ENCODE data around the gene SPI1.

The SPI1 gene

DNA sequence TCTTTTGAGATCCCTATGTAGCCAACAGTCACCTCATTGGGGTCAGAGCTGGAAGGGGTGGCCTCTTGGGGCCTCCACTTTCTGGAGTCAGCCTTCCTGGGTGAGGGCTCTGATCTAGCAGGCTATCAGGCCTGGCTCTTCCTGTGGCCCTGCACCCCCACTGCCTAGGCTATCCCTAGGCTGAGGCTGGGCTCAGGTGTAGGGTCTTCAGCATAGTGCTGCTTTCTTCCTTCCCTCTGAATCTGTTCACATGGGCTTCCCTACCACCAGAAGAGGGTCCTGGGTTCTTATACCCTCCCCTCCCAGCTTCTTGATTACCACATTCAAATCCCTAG, 456 bp upstream of the SPI1 start:
- Histone ChIP-seq H3K36me3 (ENCODE audit: control insufficient read depth in 4 of 4, insufficient read depth in 4 of 4, low read length in 3 of 4) (peaks cover 7 to 39% (median 25%) of the 10 kb centered on the region in 4 experiments), H3K4me3 (ENCODE audit: control insufficient read depth in 1 of 7, extremely low read depth in 1 of 7, insufficient read depth in 4 of 7, low read depth in 2 of 7, low read length in 6 of 7) (peak overlapping the region in 5 of 7 experiments; percentile 73 to 93 (median 80)), H3K27me3 (replicated peaks in 2 of 5; ENCODE audit: control insufficient read depth in 4 of 5, insufficient read depth in 5 of 5, low read length in 4 of 5) (no peaks in the 10 kb centered on the region), H3K27ac (ENCODE audit: insufficient read depth in 1 of 2, low read depth in 1 of 2, low read length in 2 of 2, poor library complexity in 1 of 2, severe bottlenecking in 2 of 2) (peak overlapping the region; percentile 92 to 95), H3K4me1 (ENCODE audit: control extremely low read depth in 1 of 4, control insufficient read depth in 4 of 4, insufficient read depth in 4 of 4, low read length in 3 of 4) (peaks cover 3 to 60% (median 55%) of the 10 kb centered on the region in 4 experiments), H3K9me3 (ENCODE audit: control extremely low read depth in 1 of 5, control insufficient read depth in 4 of 5, insufficient read depth in 2 of 5, low read depth in 1 of 5, low read length in 4 of 5) (no peaks in the 10 kb centered on the region)
- no peak for DNase-seq
- ChIA-PET POLR2A (interaction anchor here (0.5 to 3.7 kb wide), 11 partner anchors 9 to 1035 kb away, joined by 3 to 68 read pairs (median 6); partner anchors contain the start of genes PSMC3 and SLC39A13), CTCF (interaction anchor here (0.6 to 8.2 kb wide), 9 partner anchors 12 to 141 kb away, joined by 4 to 136 read pairs (median 9); partner anchors contain the start of gene SLC39A13)

DNA sequence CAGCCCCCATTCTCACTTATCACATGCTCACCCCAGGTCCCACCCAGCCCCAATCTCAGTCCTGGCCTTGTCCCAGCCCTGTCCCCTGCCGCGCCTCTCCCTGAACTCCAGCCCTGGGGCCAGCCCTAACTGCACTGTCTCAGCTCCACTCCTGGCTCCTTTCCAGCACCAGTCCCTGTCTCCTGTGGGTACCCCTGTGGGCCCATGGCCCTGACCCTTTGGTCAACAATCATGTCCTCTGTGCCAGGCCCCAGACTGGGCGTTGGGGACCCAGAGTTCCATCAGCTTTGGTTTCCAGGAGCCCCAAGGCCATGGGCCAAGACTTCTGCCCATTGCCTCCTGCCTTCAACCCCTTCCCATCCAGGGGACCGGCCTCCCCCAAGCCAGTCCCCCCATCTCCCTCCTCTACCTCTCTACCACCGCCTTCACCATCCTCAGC, 757 bp downstream of the SPI1 start:
- H3K36me3 ChIP-seq (ENCODE audit: control insufficient read depth in 4 of 4, insufficient read depth in 4 of 4, low read length in 3 of 4): peaks cover 8 to 38% (median 27%) of the 10 kb centered on the region in 4 experiments
- POLR2A ChIA-PET: interaction anchor here (1.1 to 3.7 kb wide), 8 partner anchors 8 to 30 kb away, joined by 3 to 68 read pairs (median 9); partner anchors contain the start of gene SLC39A13
- H3K9me3 ChIP-seq (ENCODE audit: control extremely low read depth in 1 of 5, control insufficient read depth in 4 of 5, insufficient read depth in 2 of 5, low read depth in 1 of 5, low read length in 4 of 5): no peaks in the 10 kb centered on the region
- WGBS (ENCODE audit: insufficient coverage): 0% methylated on average over 4 of the region's 5 CpGs
- no peaks in the 10 kb centered on the region for H3K27me3 ChIP-seq (replicated peaks in 2 of 5; ENCODE audit: control insufficient read depth in 4 of 5, insufficient read depth in 5 of 5, low read length in 4 of 5)
- peak overlapping the region; percentile 68 to 93 (median 78) for H3K4me3 ChIP-seq (ENCODE audit: control insufficient read depth in 1 of 7, extremely low read depth in 1 of 7, insufficient read depth in 4 of 7, low read depth in 2 of 7, low read length in 6 of 7)
- H3K27ac ChIP-seq (ENCODE audit: insufficient read depth in 1 of 2, low read depth in 1 of 2, low read length in 2 of 2, poor library complexity in 1 of 2, severe bottlenecking in 2 of 2): peak overlapping the region; percentile 92 to 95
- CTCF ChIA-PET: interaction anchor here (0.6 to 8.2 kb wide), 12 partner anchors 8 to 157 kb away, joined by 3 to 136 read pairs (median 9); partner anchors contain the start of gene SLC39A13
- DNase-seq: peak in 1 of 3 donors; percentile 27
- H3K4me1 ChIP-seq (ENCODE audit: control extremely low read depth in 1 of 4, control insufficient read depth in 4 of 4, insufficient read depth in 4 of 4, low read length in 3 of 4): peaks cover 3 to 61% (median 56%) of the 10 kb centered on the region in 4 experiments

DNA sequence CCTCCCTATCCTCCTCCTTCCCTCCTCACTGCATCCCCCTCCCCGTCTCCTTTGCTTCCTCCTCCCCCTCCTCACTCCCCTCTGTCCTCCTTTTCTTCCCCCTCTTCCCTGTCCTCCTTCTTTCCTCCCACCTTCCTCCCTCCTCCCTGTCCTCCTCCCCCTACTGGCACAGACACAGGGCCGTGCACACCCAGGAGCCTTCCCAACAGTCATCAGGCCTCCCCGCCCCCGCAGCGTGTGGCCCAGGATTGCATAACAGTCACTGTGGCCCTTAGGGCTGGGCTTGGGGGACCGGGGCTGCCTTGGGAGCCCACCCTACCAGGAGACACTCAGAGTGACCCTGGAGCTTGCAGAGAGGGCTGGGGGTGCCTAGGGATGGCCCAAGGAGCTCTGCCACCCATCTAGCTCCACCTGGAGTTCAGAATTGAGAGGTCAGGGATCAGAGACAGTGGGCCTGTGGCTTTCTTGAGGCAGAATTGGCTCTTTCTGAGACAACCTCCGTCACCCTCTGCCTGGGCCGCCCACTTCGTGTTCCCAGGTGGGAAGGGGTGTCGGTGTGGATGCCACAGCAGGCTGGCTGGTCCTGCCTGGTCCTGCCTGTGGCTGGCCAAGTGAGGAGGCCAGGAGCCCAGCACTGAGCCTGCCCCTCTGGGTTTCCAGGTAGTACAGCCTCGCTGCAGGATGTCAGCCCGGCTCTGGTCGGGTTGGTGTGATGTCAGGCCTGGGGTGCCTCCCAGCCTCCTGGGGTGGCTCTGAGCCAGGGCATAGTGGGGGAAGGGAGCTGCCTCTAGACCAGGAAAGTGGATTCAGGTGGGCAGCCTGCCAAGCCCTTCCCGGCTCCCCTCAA, 1.6 kb downstream of the SPI1 start:
- CTCF ChIA-PET: interaction anchor here (0.6 to 8.2 kb wide), 11 partner anchors 8 to 158 kb away, joined by 3 to 136 read pairs (median 9); partner anchors contain the start of gene SLC39A13
- Histone ChIP-seq H3K36me3 (ENCODE audit: control insufficient read depth in 4 of 4, insufficient read depth in 4 of 4, low read length in 3 of 4) (peaks cover 9 to 39% (median 28%) of the 10 kb centered on the region in 4 experiments), H3K27me3 (replicated peaks in 2 of 5; ENCODE audit: control insufficient read depth in 4 of 5, insufficient read depth in 5 of 5, low read length in 4 of 5) (no peaks in the 10 kb centered on the region), H3K27ac (ENCODE audit: insufficient read depth in 1 of 2, low read depth in 1 of 2, low read length in 2 of 2, poor library complexity in 1 of 2, severe bottlenecking in 2 of 2) (peak overlapping the region; percentile 92 to 95), H3K9me3 (ENCODE audit: control extremely low read depth in 1 of 5, control insufficient read depth in 4 of 5, insufficient read depth in 2 of 5, low read depth in 1 of 5, low read length in 4 of 5) (no peaks in the 10 kb centered on the region), H3K4me3 (ENCODE audit: control insufficient read depth in 1 of 7, extremely low read depth in 1 of 7, insufficient read depth in 4 of 7, low read depth in 2 of 7, low read length in 6 of 7) (peak overlapping the region; percentile 68 to 93 (median 78)), H3K4me1 (ENCODE audit: control extremely low read depth in 1 of 4, control insufficient read depth in 4 of 4, insufficient read depth in 4 of 4, low read length in 3 of 4) (peaks cover 3 to 61% (median 56%) of the 10 kb centered on the region in 4 experiments)
- peak in 1 of 3 donors; percentile 45 for DNase-seq
- POLR2A ChIA-PET: interaction anchor here (0.5 to 3.7 kb wide), 10 partner anchors 14 to 105 kb away, joined by 3 to 68 read pairs (median 4); partner anchors contain the start of gene SLC39A13
- WGBS (ENCODE audit: insufficient coverage): 5% methylated on average over 8 of the region's 14 CpGs

DNA sequence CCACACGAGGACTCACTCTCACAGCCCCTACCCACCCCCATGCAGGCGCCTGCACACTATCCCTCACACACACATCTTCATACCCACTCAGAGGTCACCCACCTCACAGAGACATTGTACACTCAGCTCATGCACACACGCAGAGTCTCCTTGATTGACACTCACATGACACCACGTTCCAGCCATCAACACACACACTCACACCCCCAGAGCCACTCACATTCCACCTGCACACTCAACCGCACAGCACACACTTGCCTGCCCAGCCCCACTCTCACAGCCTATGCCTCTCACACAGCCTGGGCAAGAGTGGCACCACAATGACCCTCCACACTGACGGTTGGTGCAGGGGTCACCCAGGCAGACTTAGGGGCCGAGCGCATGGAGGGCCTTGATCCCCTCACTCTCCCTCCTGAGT, 2.2 kb downstream of the SPI1 start:
- CTCF ChIA-PET: interaction anchor here (1.0 to 8.2 kb wide), 6 partner anchors 12 to 36 kb away, joined by 5 to 136 read pairs (median 23); partner anchors contain the start of gene SLC39A13
- POLR2A ChIA-PET: interaction anchor here (0.6 to 3.7 kb wide), 6 partner anchors 17 to 105 kb away, joined by 3 to 68 read pairs (median 4); no protein-coding TSS in a partner anchor
- WGBS (ENCODE audit: insufficient coverage): 32% methylated on average over 6 of the region's 8 CpGs
- Histone ChIP-seq H3K36me3 (ENCODE audit: control insufficient read depth in 4 of 4, insufficient read depth in 4 of 4, low read length in 3 of 4) (peaks cover 9 to 44% (median 31%) of the 10 kb centered on the region in 4 experiments), H3K27me3 (replicated peaks in 2 of 5; ENCODE audit: control insufficient read depth in 4 of 5, insufficient read depth in 5 of 5, low read length in 4 of 5) (no peaks in the 10 kb centered on the region), H3K4me1 (ENCODE audit: control extremely low read depth in 1 of 4, control insufficient read depth in 4 of 4, insufficient read depth in 4 of 4, low read length in 3 of 4) (peaks cover 3 to 61% (median 56%) of the 10 kb centered on the region in 4 experiments), H3K4me3 (ENCODE audit: control insufficient read depth in 1 of 7, extremely low read depth in 1 of 7, insufficient read depth in 4 of 7, low read depth in 2 of 7, low read length in 6 of 7) (peak overlapping the region; percentile 8 to 93 (median 78)), H3K9me3 (ENCODE audit: control extremely low read depth in 1 of 5, control insufficient read depth in 4 of 5, insufficient read depth in 2 of 5, low read depth in 1 of 5, low read length in 4 of 5) (no peaks in the 10 kb centered on the region), H3K27ac (ENCODE audit: insufficient read depth in 1 of 2, low read depth in 1 of 2, low read length in 2 of 2, poor library complexity in 1 of 2, severe bottlenecking in 2 of 2) (peak overlapping the region; percentile 92 to 95)
- DNase-seq: no peak

DNA sequence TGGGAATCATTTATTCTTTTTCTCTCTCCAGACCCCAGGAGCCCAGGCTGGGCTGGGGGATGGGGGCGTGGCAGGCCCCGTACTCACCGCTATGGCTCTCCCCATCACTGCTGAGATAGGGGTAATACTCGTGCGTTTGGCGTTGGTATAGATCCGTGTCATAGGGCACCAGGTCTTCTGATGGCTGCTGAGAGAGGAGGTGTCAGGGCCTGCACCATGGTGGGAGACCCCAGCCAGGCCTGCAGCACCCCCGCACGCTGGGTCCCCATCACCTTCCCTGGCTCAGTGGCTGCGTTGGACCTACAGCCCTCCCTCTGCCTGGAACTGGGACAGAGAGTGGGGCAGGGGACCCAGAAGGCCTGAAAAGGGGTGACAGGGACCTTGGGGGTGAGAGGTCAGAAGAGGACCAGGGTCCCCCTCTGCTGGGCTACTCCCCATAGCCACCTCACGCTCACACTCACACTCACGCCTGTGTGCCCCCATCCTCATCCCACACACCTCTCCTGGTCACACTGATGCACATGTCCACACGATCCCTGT, 2.7 kb downstream of the SPI1 start:
- WGBS (ENCODE audit: insufficient coverage): 83% methylated on average over 6 of the region's 13 CpGs
- Histone ChIP-seq H3K9me3 (ENCODE audit: control extremely low read depth in 1 of 5, control insufficient read depth in 4 of 5, insufficient read depth in 2 of 5, low read depth in 1 of 5, low read length in 4 of 5) (no peaks in the 10 kb centered on the region), H3K27me3 (replicated peaks in 2 of 5; ENCODE audit: control insufficient read depth in 4 of 5, insufficient read depth in 5 of 5, low read length in 4 of 5) (no peaks in the 10 kb centered on the region), H3K36me3 (ENCODE audit: control insufficient read depth in 4 of 4, insufficient read depth in 4 of 4, low read length in 3 of 4) (peaks cover 9 to 44% (median 31%) of the 10 kb centered on the region in 4 experiments), H3K4me3 (ENCODE audit: control insufficient read depth in 1 of 7, extremely low read depth in 1 of 7, insufficient read depth in 4 of 7, low read depth in 2 of 7, low read length in 6 of 7) (peak overlapping the region in 6 of 7 experiments; percentile 73 to 93 (median 79)), H3K27ac (ENCODE audit: insufficient read depth in 1 of 2, low read depth in 1 of 2, low read length in 2 of 2, poor library complexity in 1 of 2, severe bottlenecking in 2 of 2) (peak overlapping the region; percentile 92 to 95), H3K4me1 (ENCODE audit: control extremely low read depth in 1 of 4, control insufficient read depth in 4 of 4, insufficient read depth in 4 of 4, low read length in 3 of 4) (peaks cover 3 to 61% (median 56%) of the 10 kb centered on the region in 4 experiments)
- ChIA-PET POLR2A (interaction anchor here (0.6 to 3.7 kb wide), 4 partner anchors 16 to 392 kb away, joined by 3 to 68 read pairs (median 6); no protein-coding TSS in a partner anchor), CTCF (interaction anchor here (2.1 to 9.4 kb wide), 5 partner anchors 13 to 36 kb away, joined by 16 to 217 read pairs (median 65); partner anchors contain the start of gene SLC39A13)
- DNase-seq: no peak

DNA sequence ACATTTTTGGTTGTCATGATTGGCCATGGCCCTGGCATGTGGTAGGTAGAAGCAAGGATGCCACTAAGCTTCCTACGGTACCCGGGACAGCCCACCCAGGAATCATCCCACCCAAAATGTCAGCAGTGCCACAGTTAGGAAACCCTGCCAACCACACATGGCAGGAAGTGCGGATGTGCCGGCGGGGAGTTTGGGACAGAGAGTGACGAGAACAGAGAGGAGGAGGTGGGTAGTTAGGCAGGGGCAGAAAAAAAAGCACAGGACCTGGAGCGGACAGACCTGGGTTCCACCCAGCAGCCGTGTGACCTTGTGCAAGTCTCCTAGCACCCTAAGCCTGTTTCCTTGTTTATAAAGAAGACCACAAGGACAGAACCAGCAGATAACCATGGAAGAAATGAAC, 3.3 kb downstream of the SPI1 start:
- peaks cover 9 to 44% (median 32%) of the 10 kb centered on the region in 4 experiments for H3K36me3 ChIP-seq (ENCODE audit: control insufficient read depth in 4 of 4, insufficient read depth in 4 of 4, low read length in 3 of 4)
- H3K4me1 ChIP-seq (ENCODE audit: control extremely low read depth in 1 of 4, control insufficient read depth in 4 of 4, insufficient read depth in 4 of 4, low read length in 3 of 4): peaks cover 3 to 61% (median 56%) of the 10 kb centered on the region in 4 experiments
- CTCF ChIA-PET: interaction anchor here (0.9 to 9.4 kb wide), 10 partner anchors 12 to 155 kb away, joined by 3 to 217 read pairs (median 5); partner anchors contain the start of genes ACP2 and SLC39A13

More for the DNA sequence above, 3.3 kb downstream of the SPI1 start:
- POLR2A ChIA-PET: interaction anchor here (0.6 to 1.8 kb wide), 2 partner anchors 37 to 393 kb away, joined by 3 to 7 read pairs; no protein-coding TSS in a partner anchor
- peak overlapping the region in 1 of 2 experiments; percentile 95 for H3K27ac ChIP-seq (ENCODE audit: insufficient read depth in 1 of 2, low read depth in 1 of 2, low read length in 2 of 2, poor library complexity in 1 of 2, severe bottlenecking in 2 of 2)
- no peaks in the 10 kb centered on the region for H3K9me3 ChIP-seq (ENCODE audit: control extremely low read depth in 1 of 5, control insufficient read depth in 4 of 5, insufficient read depth in 2 of 5, low read depth in 1 of 5, low read length in 4 of 5)
- H3K27me3 ChIP-seq (replicated peaks in 2 of 5; ENCODE audit: control insufficient read depth in 4 of 5, insufficient read depth in 5 of 5, low read length in 4 of 5): no peaks in the 10 kb centered on the region
- H3K4me3 ChIP-seq (ENCODE audit: control insufficient read depth in 1 of 7, extremely low read depth in 1 of 7, insufficient read depth in 4 of 7, low read depth in 2 of 7, low read length in 6 of 7): peak overlapping the region in 4 of 7 experiments; percentile 25 to 78 (median 34)
- WGBS (ENCODE audit: insufficient coverage): 59% methylated on average over 8 of the region's 8 CpGs
- DNase-seq: no peak

Measured in common myeloid progenitor, CD34-positive (primary cell).